GM18868 (cell line): Measurements from ENCODE around the gene TRAPPC11.
"Not testable (repeated sequence)": the region's sequence is repeated elsewhere in the genome, so short reads cannot be mapped to it uniquely, and the experiment has no call there.

Source experiments
- ATAC-seq: cut with Tn5 transposase; IDR thresholded peaks from one replicate; pipeline ENCODE4 v1.9.1; 2021; ENCODE audit warnings: mild to moderate bottlenecking, moderate library complexity; ENCODE audit not compliant: unreplicated experiment

The TRAPPC11 gene

DNA sequence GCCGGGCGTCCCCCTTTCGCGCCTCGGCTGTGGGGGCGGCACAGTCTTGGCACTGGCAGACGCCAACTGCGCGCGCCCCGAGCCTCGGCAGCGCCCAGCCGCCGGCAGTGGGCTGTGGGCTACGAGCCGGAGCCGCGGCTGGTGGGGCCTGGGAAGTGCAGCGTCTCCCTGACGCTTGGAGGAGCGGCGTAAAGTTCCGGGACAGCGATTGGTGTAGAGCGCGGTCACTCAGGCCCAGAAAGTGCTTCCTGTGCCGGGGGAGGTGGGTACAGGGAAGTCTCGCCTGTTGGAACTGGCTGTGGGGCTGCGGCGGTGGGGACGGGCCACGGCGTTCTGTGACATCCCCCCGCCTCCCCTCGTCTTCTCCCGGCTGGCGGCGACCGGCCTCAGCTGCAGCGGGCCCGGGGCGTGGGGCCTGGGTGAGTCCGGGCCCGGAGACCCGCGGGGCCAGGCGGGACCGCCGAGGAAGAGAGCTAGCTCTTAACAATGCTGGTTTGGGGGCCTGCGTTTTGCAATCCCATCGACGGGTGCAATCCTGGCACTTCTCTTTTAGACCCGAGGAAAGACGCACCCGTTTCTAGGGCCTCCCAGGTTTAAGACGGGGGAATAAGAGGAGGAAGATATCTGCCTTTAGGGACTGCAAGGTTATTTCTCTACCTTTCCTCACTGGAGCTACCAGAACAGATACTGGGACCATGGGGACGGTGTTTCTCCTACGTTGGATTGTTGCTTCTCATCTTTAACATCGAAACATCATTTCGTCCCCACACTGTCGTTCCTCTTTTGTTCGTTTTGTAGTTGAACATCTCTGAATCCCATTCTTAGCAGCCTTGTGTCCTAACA lies at the start of gene TRAPPC11, which contains the start of gene RWDD4:
TRAPPC11 (plus strand) TSS at position 265 of the 843 bp plus-strand sequence. CDS start 4,575 bp downstream, outside the sequence.
RWDD4 (minus strand) TSS at position 157 of the 843 bp plus-strand sequence. CDS start 233 bp downstream, outside the sequence.
- peak; percentile 99 for ATAC-seq

DNA sequence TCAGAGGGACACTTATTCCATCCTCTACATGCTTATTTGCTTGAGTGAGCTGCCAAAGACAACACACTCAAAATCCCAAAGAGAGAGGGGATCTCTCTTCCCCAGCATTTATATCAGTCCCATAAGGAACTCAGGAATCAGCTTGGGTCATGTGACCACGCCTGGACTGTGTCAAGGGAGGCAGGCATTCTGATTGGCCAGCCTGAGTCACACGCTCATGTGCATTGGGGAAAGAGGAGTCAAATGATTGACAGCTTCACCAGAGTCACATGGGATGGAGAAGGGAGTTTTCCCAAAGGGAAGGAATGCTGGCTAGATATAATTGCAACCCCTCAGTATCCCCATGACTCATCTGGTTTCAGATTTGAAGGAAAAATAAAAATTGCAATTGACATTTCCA lies 49.1 kb upstream of the TRAPPC11 start:
- ATAC-seq: no peak

DNA sequence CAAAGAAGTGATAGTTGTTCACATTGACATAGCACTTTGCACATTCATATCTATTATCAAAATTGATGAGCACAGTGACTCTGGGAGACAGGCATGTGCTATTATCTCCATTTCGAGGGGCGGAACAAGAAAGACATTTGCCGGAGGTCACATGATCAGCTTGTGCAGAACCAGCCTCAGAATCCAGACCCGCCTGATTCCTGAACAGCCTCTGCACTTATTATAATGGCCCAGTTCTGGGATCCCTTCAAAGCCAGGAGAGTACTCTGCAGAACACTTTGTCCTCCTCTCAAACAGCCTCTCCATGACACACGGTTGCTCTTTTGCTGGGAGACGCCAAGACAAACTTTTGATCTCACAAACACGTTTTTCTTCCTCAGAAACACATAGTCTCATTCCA lies 48.5 kb upstream of the TRAPPC11 start:
- no peak for ATAC-seq

DNA sequence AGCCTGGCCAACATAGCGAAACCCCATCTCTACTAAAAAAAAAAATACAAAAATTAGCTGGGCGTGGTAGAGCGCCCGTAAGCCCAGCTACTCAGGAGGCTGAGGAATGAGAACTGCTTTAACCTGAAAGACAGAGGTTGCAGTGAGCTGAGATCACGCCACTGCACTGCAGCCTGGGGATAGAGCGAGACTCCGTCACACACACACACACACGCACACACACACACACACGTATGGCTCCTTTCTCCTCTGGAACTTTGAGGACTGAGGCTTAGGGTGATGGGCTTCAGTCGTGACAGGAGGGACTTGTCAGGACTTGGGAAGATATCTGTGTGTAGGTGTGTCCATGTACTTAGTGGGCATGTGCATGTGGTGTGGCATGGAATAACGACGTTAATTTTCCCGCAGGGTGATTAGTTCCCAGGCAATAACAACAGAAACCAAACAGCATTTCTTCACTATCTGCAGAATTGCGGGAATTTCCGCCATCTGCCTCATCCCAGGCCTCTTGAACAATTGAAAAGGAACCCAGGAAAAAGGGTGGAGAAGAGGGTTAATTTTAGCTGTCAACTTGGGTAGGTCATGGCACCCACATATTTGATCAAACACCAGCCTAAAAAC lies 47.8 kb upstream of the TRAPPC11 start:
- ATAC-seq: no peak

DNA sequence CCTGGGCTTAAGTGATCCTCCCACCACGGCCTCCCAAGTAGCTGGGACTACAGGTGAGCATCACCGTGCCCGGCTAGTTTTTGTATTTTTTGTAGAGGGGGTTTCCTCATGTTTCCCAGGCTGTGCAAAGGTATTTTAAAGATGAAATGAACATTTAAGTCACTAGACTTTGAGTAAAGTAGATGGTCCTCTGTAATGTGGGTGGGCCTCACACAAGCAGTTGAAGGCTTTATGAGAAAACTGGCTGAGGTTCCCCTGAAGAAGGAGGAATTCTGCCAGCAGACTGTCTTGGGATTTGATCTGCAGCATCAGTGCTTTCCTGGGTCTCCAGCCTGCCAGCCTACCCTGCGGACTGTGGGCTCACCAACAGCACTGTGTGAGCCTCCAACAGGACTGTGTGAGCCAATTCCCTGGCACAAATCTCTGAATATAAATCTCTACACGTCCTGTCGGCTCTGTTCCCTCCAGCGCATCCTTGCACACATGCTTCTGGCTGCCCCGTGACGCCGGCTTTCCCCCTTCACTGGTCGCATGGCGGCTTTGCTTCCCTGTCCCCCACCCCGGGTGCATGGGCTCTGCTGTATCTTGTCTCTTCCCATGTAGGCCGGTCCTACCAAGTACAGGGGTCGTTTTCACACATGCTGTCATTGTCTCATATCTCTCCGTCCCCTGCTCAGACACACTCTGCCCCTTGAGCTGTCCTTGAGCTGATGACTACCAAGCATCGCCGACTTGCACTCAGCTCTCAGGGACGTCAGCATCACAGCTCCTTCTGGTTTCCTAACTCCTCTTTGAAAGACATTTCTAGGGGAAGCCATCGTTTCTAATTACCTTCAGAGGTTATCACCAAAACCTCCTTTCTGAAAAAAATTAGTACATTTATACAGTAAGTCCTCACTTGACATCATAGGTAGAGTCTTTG lies 46.5 kb upstream of the TRAPPC11 start:
- ATAC-seq: no peak

DNA sequence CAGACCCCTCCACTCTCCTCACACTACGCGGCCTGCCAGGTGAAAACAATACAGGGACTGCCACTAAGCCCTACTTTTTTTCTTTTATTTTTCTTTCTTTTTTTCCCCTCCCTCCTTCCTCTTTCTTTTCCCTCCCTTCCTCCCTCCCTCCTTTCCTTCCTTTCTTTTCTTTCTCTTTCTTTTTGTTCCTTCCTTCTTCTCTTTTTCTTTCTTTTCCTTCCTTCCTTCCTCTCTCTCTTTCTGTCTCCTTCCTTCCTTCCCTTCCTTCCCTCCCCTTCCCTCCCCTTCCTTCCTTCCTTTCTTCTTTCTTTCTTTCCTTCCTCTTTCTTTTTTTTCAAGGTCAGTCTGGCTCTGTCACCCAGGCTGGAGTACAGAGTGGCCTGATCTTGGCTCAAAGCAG lies 42.0 kb upstream of the TRAPPC11 start:
- ATAC-seq: no peak

DNA sequence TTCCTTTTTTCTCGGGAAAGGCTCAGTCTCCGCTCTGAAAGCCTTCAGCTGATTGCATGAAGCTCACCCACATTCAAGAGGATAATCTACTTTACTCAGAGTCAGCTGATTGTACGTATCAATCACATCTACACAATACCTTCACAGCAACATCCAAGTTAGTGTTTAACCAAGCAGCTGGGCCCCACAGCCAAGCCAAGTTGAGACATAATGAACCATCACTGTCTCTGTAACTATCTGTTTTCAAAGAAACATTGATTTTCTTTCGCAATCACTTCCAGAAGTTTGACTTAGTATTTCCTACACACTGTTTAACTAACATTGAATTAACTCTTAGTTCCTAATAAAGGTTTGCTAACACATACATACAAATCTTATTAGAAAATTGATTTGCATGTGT lies 40.4 kb upstream of the TRAPPC11 start:
- no peak for ATAC-seq

DNA sequence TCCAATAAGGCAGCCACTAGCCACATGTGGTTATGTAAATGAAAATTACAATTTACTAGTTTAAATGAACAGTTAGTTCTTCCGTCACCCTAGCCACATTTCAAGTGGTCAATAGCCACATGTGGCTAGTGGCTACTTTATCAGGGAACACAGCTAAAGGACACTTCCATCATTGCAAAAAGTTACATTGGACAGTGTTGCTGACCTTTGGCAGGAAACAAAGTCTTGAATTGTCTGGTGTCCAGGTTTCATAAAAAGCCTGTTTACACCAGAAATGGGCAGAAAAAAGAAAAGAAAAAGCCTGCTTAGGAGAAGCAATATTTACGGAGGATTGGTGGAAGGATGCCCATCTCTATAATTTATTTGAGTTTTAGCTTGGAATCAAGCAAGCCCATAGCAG lies 38.7 kb upstream of the TRAPPC11 start:
- no peak for ATAC-seq

DNA sequence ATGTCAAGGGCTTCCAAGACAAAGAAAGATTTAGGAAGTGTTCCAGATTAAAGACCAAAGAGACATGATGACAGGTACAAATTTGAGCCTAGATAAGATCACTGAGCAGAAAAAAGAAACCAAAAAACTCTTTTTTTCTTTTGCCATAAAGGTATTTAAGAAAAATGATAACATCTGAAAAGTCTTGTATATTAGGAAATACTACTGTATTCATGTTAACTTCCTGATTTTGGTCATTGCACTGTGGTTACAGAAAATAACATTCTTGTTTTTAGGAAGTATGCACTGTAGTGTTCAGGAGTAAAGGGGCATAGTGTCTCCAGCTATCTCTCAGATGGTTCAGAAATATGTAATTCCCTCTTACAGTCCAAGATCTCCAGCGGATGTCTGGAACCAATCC lies 37.2 kb upstream of the TRAPPC11 start:
- ATAC-seq: no peak

DNA sequence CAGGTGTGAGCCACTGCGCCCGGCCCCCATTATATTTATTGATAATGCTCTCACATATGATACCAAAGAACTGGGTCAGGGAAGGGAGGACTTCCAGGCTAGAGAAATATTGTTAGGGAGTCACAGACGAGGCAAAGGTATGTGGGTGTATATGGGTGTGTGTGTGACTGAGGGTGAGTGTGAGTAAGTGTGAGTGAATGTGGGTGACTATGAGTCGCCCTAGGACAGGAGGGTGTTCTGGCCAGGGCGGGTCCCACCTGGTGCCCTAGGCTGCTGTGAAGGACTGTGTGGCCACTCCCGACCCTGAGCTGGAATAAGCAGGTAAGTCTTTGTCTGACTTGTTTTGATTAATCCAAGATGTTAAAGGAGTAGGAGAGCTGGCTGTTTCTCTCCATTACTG lies 34.5 kb upstream of the TRAPPC11 start:
- ATAC-seq: no peak

DNA sequence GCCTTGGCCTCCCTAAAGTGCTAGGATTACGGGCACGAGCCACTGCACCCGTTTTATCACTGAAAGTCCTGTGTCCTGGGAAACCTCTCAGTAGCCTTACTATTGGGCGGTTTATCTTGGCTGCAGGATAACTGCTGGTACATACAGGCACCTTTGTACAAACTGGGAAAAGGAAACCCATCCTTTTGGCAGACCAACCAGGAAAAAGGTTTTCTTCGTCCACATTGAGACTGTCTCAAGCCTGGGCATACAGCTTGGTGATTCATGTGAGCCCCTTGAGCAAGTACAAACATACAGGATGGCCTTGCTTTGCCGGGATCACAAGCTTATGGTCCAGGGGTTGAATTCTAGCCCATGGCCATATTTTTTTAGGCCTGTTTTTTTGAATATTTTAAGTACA lies 32.9 kb upstream of the TRAPPC11 start:
- no peak for ATAC-seq

DNA sequence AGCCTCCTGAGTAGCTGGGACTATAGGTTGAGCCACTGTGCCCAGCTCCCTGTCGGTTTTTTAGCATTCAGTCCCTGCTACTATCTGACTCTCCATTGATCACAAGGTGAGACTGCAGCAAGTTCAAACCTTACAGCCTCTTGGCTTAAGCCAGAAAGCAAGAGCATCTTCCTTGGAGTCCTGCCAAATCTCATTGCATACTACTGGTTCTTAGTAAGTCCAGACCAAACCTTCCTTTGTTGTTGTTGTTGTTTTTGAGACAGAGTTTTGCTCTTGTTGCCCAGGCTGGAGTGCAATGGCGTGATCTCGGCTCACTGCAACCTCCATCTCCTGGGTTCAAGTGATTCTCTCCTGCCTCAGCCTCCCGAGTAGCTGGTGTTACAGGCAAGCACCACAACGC lies 31.8 kb upstream of the TRAPPC11 start:
- ATAC-seq: not testable (repeated sequence)

DNA sequence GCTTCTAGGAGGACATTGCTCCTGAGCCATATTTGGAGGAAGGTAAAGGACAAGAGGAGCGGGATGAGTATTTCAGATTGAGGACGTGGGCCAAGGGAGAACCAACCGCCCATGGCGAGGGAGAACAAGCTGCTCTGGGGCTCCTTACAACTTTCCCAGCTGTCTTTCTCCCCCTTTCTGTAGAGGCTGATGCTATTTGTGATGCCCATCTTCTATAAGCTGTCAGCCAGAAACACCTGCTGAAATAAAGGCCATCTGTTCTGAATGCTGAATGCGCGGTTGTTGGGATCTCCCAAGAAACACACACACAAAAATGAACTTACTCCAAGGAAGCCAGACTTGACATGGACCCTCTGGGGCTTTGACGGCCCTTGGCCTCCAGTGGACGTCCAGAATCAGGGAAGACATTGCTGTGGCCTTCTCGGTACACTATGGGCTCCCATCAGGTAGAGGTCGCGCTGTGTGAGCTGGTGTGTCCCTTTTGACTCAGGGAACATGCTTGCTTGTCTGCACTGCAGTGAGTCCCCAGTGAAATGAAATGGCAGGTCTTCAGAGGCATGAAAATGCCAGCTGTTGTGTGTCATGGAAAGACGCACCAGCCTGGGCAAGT lies 31.0 kb upstream of the TRAPPC11 start:
- ATAC-seq: no peak

DNA sequence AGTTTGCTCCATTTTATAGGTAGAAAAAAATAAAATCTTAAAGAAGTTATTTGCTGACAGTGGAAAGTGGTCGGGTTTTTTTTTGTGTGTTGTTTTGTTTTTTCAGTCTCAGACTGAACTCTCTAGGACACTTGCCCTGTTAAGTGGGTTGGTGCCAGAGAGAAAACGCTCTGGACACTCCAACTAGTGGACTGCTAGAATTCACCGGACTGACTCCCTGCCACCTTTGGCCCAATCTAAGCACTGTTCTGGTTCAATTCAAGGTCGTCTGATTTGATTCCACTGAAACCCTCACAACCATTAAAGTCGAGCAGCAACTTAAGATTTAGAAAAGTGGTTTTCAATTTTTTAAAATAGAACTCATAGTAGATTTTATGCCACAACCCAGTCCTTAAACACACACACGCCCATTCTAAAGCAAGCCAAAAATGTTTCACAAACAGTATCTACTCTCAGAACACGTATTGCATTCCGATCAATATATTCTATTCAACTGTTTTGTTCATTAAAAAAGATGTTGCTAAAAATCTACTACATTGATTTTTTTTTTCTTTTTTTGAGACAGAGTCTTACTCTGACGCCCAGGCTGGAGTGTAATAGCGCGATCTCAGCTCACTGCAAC lies 27.4 kb upstream of the TRAPPC11 start:
- ATAC-seq: no peak

DNA sequence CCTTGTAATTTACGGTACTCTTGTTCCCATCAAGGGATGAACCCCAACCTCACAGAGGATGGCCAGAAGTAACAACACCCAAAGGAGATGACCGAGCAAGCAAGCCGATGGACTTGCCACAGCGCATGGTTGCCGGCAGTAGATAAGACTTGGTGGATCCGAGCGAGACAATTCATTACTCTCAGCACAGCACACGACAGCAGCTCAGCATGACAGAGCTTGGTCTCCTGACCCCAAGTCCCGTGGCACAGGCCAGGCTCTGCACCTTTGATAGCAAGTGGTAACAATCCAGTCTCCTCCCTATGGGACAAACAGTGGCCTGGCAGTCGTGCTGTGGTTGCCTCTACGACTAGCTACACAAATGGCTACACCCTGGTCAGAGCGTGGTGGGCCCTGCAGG lies 26.4 kb upstream of the TRAPPC11 start:
- ATAC-seq: no peak

DNA sequence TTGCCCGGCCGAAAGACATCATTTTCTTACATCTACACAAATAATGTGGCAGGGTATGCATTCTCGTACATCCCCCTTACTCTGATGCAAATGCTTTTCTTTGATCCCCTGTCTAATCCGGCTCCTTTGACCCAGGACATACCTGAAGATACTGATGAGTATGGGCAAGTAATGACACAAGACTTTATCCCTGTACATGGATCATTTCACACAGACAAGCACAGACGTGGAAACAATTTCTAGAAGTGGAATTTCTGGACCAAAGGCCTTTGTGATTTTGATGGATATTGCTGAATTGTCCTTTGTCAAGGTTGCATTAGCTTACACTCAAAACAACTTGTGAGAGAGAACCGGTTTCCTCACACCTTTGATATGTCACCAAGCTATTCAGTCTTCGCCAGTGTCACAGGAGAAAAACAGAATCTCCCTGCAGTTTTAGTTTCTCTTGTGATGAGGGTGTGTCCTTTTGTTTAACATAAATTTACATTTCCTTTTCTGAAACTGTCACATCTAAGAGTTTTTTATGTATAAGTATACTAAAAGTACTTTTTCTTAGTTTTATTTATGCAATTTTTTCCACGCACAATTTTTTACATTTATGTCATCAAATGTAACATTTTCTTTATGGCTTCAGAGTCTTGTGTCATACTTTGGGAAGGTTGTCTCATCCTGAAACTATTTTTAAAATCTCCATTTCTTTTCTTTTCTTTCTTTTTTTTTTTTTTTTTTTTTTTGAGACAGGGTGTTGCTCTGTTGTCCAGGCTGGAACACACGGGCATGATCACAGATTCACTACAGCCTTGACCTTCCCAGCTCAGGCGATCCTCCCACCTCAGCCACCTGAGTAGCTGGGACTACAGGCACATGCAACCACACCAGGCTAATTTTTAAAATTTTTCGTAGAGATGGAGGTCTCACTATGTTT lies 25.4 kb upstream of the TRAPPC11 start:
- no peak for ATAC-seq

DNA sequence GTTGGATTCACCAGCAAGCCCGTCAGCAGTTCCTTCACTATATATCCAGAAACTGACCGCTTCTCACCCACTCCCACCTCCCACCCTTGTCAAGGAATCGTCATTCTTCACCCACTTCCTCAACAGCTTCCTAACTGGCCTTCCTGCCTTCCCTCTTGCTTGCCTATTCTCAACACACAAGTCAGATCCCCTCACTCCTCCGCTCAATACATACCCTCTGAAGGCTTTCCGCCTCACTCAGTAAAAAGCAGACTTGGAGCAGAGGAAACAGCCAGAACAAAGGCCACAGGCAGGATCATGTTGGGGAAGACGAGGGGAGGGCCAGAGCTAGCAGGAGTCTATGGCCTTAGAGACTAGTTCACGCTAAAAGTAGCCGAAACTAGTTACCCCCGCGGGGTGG lies 23.8 kb upstream of the TRAPPC11 start:
- no peak for ATAC-seq

DNA sequence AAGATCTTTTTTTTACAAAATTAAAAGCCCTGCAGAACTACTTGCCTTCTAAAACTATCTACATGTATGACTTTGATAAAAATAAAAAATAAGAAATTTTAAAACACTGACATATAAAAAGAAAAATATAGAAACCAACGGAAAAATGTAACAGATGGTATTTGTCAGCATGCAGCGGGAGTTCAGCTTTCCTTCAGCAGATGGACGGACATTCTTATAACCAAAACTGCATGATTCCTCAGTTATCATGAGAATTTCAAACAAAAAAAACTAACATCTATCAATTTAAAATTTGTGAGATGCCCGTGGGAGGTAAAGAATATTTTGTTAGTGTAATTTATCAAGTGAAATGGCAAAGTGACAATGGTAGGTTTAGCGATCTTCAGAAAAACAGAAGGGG lies 23.4 kb upstream of the TRAPPC11 start:
- ATAC-seq: no peak

DNA sequence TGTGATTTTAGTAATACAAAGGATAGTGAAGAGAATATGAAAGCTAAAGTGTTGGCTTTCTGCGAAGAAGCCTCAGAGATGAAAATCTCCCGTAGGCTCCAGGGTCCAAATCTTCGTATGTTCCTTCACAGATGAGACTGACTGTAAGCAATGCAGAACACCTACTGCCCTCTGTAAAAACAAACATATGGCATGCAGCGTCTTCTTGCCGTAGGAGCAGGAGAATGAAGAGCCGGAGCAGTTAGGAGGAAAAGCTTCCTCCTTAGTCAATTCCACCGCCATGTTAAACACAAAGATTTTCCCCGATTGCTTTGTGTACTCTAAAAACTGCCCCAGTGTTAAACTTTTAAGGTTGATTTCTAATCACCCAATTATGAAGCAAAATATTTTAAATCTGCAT lies 22.6 kb upstream of the TRAPPC11 start:
- no peak for ATAC-seq
